Activated gamma-delta T cell treated with anti-CD3 and anti-CD28 coated beads, Interleukin-2, amount 50 U/mL, for 16 hours (primary cell): ENCODE measurements around the gene SDCCAG8.

Experiments used
- DNase-seq: peaks from one replicate; pipeline ENCODE4 v3.0.0-alpha.2; 2020; ENCODE audit warnings: low read depth

SDCCAG8 gene

GRCh38 chr1:243390162-243390791 lies 134.4 kb downstream of the SDCCAG8 start:
- DNase-seq, result no peak

GRCh38 chr1:243391355-243391754 lies 135.5 kb downstream of the SDCCAG8 start:
- no peak for DNase-seq

- no peak for DNase-seq
Measured at GRCh38 chr1:243393096-243393495, 137.3 kb downstream of the SDCCAG8 start.

- DNase-seq, result no peak
Measured at GRCh38 chr1:243394066-243394465, 138.2 kb downstream of the SDCCAG8 start.

DNA sequence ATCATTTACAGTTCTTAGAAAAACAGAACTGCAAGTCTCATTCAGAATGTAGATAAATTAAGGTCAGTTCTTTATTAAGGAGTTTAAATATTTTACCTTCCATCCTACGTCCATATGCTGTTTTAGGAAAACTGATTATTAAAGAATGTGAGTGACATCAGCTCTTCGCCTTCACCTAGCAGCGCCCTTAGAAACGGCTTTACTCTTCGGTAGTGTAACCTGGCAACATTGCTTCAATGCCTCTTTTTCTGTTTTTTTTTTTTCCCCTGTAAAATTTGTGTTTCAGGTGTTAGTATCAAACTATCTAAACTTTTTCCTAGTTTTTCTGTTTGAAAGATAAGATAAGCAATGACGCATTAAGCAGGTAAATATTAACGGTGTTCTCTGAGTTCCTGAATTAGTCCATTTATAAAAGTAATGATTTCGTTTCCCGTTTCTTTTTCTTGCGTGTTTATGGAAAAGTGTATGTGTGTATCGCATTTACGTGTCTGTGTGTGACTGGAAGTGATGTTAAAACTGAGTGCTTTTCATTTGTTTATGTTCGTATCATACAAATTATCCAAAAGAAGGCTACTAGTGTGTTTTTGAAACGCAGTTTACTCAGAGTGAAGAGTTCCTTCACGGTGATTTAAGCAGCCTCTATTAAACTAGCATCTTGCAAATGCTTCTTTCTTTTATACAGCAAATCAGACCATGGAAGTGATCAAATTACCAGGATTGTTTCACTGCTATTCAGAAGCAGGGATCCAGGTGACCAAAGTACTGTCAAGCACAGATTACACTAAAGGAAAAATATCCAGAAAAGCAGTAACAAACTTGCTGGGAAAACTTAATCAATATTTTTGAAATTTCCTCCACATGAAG lies 139.0 kb downstream of the SDCCAG8 start:
- DNase-seq, result no peak

- DNase-seq, result no peak
Measured at GRCh38 chr1:243396424-243396823, 140.6 kb downstream of the SDCCAG8 start.

- DNase-seq, result no peak
Measured at GRCh38 chr1:243396876-243397275, 141.0 kb downstream of the SDCCAG8 start.

DNA sequence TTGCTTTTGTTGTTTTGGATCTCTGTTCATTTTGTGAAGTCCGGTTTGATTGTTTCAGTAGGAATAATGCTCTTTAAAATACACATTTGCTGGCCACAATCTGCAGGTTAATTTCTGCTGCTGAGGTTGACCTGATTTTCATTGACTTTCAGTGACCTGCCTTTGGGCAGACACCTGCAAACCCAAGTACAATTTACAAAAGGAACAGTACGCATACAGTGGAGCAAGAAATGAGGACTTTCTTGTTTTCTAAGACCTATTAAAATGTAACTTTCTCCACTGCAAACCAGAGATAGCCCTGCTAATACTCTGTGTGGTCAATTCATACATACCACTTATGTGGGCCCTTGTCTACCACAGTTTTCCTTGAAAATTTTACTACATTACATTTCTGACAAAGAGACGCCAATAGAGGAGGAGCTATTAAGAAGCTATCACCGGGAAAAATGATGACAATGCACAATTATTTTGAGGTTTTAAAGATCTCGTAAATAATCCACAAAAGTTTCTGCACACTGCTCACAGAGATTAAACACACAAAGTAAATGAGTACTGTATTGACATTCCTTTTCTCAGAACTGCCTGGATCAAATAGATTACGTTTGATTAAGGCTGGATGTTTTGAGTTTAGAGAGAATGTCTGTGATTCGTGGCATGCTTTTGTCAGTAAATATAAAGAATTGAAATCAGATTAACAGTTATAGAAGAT lies 141.9 kb downstream of the SDCCAG8 start:
- no peak for DNase-seq

DNA sequence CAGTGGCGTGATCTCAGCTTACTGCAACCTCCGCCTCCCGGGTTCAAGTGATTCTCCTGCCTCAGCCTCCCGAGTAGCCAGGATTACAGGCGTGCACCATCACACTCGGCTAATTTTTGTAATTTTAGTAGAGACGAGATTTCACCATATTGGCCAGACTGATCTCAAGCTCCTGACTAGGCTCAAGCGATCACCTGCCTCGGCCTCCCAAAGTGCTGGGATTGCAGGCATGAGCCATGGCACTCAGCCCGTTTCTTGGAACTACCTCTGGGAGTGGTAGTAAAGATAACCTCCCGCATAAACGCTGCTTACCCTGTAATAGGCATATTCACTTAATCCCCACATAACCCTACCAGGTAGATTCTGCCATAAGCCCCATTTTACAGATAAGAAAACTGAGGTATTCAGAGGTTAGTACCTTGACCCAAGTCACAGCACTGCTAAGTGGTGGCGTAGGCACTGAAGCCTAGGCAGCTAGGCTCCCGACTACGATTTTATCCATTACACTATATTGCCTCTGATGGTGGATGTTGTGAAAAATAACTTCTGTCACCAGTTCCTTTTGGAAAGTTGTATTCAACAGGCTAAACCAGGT lies 143.8 kb downstream of the SDCCAG8 start:
- no peak for DNase-seq

DNA sequence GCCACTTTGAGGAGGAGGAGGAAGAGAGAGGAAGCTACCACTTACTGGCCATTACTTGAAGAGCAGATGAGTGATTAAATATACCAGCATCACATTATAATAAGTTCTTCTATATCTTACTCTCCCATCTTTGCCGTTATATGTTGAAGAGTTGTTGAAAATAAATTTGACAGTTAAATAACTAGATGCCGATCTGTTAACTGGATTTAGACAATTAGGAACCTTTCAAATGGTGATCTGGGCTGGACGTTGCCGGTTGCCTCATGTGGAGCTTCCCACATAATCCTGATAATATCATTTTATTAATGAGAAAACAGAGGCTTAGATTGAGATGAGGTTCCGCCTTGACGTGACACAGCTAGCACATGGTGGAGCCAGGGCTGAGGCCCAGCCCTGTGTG lies 147.0 kb downstream of the SDCCAG8 start:
- DNase-seq, result no peak

DNA sequence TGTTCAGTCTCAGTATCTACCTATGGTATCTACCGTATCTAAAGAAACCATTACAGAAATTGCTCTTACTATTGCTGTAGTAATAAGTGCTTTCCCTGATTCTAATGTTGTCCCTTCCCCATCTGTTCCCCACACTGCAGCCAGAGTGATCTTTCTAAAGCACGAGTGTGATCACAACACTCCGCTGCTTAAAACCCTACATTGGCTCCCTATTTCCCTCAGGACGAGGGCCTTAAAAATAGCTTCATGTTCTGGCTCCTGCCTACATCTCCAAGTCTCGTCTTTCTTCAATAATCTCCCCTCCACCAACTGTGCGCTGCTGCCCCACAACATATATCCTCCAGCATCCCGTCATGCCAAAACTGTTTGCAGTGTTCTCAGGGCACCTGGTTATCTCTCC lies 150.6 kb downstream of the SDCCAG8 start:
- no peak for DNase-seq

- DNase-seq, result no peak
Measured at GRCh38 chr1:243407284-243408018, 151.6 kb downstream of the SDCCAG8 start.

GRCh38 chr1:243408479-243408878 lies 152.6 kb downstream of the SDCCAG8 start:
- DNase-seq, result no peak

GRCh38 chr1:243409284-243409683 lies 153.4 kb downstream of the SDCCAG8 start:
- DNase-seq, result no peak

GRCh38 chr1:243411472-243411871 lies 155.6 kb downstream of the SDCCAG8 start:
- no peak for DNase-seq

DNA sequence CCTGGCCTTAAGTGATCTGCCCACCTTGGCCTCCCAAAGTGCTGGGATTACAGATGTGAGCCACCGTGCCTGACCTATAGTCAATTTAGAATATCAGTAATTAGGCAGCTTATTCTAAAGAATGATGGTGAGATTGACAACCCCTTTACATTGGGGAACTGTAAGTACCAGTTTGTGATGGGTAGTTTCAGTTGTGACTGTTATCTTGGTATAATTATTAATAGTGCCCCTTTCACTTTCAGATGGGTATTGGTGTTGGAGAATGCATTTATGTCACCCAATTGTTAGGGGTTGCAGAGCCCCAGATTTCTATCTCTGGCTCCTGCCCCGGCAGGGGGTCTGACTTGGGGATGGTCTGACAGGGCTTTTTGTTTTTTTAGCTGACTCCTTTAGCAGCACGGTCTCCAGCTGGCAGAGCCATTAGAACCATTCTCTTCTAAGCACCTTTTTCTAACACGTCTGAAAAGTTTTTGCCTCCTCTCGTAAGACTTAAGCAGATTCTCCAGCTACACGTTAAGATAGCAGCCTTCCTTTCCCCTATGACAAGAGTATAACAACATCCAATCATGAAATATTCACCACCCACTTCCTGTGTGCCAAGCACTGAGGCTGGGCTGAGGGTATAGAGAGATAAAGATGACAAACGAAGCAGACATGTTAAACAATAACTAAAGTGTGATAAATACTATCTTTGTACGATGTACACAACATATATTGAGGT lies 157.8 kb downstream of the SDCCAG8 start:
- DNase-seq, result no peak

- no peak for DNase-seq
Measured at GRCh38 chr1:243414152-243414494, 158.3 kb downstream of the SDCCAG8 start.

GRCh38 chr1:243415663-243416408 lies 160.0 kb downstream of the SDCCAG8 start:
- DNase-seq, result no peak

- no peak for DNase-seq
Measured at GRCh38 chr1:243416495-243416894, 160.7 kb downstream of the SDCCAG8 start.
